HEK293 (cell line): ENCODE data around the gene KPNA1.

ENCODE experiments used
- FEZF1 ChIP-seq: fragments of 450-650 bp; formaldehyde crosslinking; IDR thresholded peaks from 2 replicates; pipeline ENCODE4 v1.5.1; 2016; ENCODE audit warnings: missing biosample characterization, missing genetic modification characterization
- INSM2 ChIP-seq: fragments of 450-650 bp; formaldehyde crosslinking; IDR thresholded peaks from 2 replicates; pipeline ENCODE4 v1.5.1; 2016; ENCODE audit warnings: missing biosample characterization, missing genetic modification characterization
- KLF1 ChIP-seq: fragments of 450-650 bp; formaldehyde crosslinking; IDR thresholded peaks from 2 replicates; pipeline ENCODE4 v1.5.1; 2016; ENCODE audit warnings: missing biosample characterization, missing genetic modification characterization
- PRDM2 ChIP-seq: fragments of 450-650 bp; formaldehyde crosslinking; IDR thresholded peaks from 2 replicates; pipeline ENCODE4 v1.5.1; 2016; ENCODE audit warnings: missing biosample characterization, missing genetic modification characterization, borderline replicate concordance
- SETDB1 ChIP-seq: IDR thresholded peaks from one replicate; pipeline ENCODE4 v1.6.1; 2017; ENCODE audit warnings: mild to moderate bottlenecking, low read length, moderate library complexity, mixed read lengths; ENCODE audit not compliant: insufficient read length
- SP3 ChIP-seq: fragments of 450-650 bp; formaldehyde crosslinking; IDR thresholded peaks from 2 replicates; pipeline ENCODE4 v1.5.1; 2016; ENCODE audit warnings: missing biosample characterization, missing genetic modification characterization
- WT1 ChIP-seq: fragments of 450-650 bp; formaldehyde crosslinking; IDR thresholded peaks from 2 replicates; pipeline ENCODE4 v1.5.1; 2016; ENCODE audit warnings: missing biosample characterization, missing genetic modification characterization
- ZEB2 ChIP-seq: fragments of 450-650 bp; formaldehyde crosslinking; IDR thresholded peaks from 2 replicates; pipeline ENCODE4 v1.5.1; 2016; ENCODE audit warnings: missing biosample characterization, missing genetic modification characterization
- ZNF132 ChIP-seq: fragments of 450-650 bp; formaldehyde crosslinking; IDR thresholded peaks from 2 replicates; pipeline ENCODE4 v1.5.1; 2017; ENCODE audit warnings: missing biosample characterization, missing genetic modification characterization, borderline replicate concordance
- ZNF155 ChIP-seq: fragments of 450-650 bp; formaldehyde crosslinking; IDR thresholded peaks from 2 replicates; pipeline ENCODE4 v1.5.1; 2016; ENCODE audit warnings: missing biosample characterization, missing genetic modification characterization
- ZNF248 ChIP-seq: fragments of 450-650 bp; formaldehyde crosslinking; IDR thresholded peaks from 2 replicates; pipeline ENCODE4 v1.5.1; 2017; ENCODE audit warnings: missing biosample characterization, missing genetic modification characterization
- ZNF26 ChIP-seq: fragments of 450-650 bp; formaldehyde crosslinking; IDR thresholded peaks from 2 replicates; pipeline ENCODE4 v1.5.1; 2016; ENCODE audit warnings: missing biosample characterization, missing genetic modification characterization
- ZNF513 ChIP-seq: fragments of 450-650 bp; IDR thresholded peaks from 2 replicates; pipeline ENCODE4 v1.5.1; 2018; ENCODE audit warnings: missing biosample characterization, missing genetic modification characterization
- ZNF621 ChIP-seq: fragments of 450-650 bp; formaldehyde crosslinking; IDR thresholded peaks from 2 replicates; pipeline ENCODE4 v1.5.1; 2017; ENCODE audit warnings: missing biosample characterization, missing genetic modification characterization
- ZNF701 ChIP-seq: fragments of 450-650 bp; formaldehyde crosslinking; IDR thresholded peaks from 2 replicates; pipeline ENCODE4 v1.5.1; 2016; ENCODE audit warnings: missing biosample characterization, missing genetic modification characterization
- ZNF776 ChIP-seq: fragments of 450-650 bp; formaldehyde crosslinking; IDR thresholded peaks from 2 replicates; pipeline ENCODE4 v1.5.0; 2017; ENCODE audit warnings: missing biosample characterization, missing genetic modification characterization, borderline replicate concordance
- ZNF843 ChIP-seq: fragments of 450-650 bp; formaldehyde crosslinking; IDR thresholded peaks from 2 replicates; pipeline ENCODE4 v1.5.1; 2016; ENCODE audit warnings: missing biosample characterization, missing genetic modification characterization

Gene KPNA1

GRCh38 chr3:122415762-122416654 is 98.7 kb downstream of the KPNA1 start, which contains the start of gene WDR5B (continued):
- TF ChIP-seq ZNF621 (tag by site-specific recombination) (no peak), ZNF26 (tag by site-specific recombination) (no peak), ZNF132 (tag by site-specific recombination) (no peak), SP3 (tag by site-specific recombination) (peak; percentile 72), ZNF248 (tag by site-specific recombination) (no peak), ZNF155 (tag by site-specific recombination) (no peak), FEZF1 (tag by site-specific recombination) (no peak), ZNF776 (tag by site-specific recombination) (no peak), INSM2 (no peak), SETDB1 (no peak), ZNF843 (no peak), KLF1 (tag by site-specific recombination) (peak; percentile 12; the same call in 1 of the 2 replicates), ZEB2 (tag by site-specific recombination) (no peak), PRDM2 (tag by site-specific recombination) (no peak), ZNF513 (tag by site-specific recombination) (no peak), WT1 (no peak), ZNF701 (no peak)
- TF ChIP-seq, all 188 proteins: peak for 29
